ENCODE data around the gene B3GALT6. TPM values are rescaled to one million over a fixed set of nuclear protein-coding genes. Genes with fewer than 3 reads are reported as not detected.
A peak's percentile ranks its signal among the peaks of the same experiment; 100 is the strongest.

B3GALT6 gene
- total and polyA plus RNA-seq, 5 donors: 9.1 to 13.3 (median 11.1) TPM

DNA sequence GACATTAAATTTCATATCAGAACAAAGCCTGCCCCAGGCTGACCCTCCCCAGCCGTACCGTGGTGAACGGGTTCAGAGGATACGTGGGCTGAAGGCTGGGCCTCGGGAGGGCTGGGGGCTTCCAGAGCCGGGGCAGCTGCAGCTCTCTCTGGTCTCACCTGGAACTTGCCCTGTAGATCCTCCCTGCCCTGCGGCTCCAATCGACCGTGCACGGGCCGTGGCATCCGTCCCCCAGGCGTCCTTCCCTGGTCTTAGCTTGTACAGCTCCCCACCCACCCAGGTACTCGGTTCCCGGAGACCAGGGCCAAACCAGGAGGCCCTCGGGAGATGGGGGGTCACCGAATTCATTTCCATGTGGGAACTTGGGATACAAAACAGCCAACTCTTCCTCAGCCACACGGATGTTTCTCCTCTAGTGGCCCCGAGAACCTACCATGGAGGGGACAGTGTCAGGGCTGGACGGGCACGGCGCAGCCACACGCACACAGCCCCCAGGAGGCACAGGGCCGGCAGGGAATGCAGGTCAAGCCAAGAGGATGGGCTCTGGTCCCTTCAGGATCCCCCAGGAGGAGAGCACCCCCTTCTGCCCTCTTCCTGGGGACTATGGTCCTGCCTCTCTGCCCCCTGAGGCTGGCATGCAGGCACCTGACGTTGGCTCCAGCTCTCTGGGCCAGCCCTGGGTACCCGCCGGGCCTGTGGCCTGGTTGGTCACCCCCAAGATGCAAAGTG is 3.1 kb downstream of the B3GALT6 start:
- DNase-seq: no peak
- H3K4me3 ChIP-seq (ENCODE audit: low read length): no peak overlapping the region
- H3K27me3 ChIP-seq (ENCODE audit: control insufficient read depth, insufficient read depth): no peaks in the 10 kb centered on the region
- intact Hi-C loops (cut with DNase I): loop anchor here in 1 of 4 donors (10.0 kb wide), 1 partner anchor 110 kb away; no protein-coding TSS in a partner anchor
- no peak overlapping the region for H3K27ac ChIP-seq (ENCODE audit: low read length)
- WGBS: 89% methylated on average over 27 of the region's 27 CpGs
- H3K9me3 ChIP-seq (ENCODE audit: control insufficient read depth, low read length): no peaks in the 10 kb centered on the region
- ATAC-seq: no peak
- H3K4me1 ChIP-seq (ENCODE audit: control insufficient read depth, insufficient read depth, low read length): peaks cover 5% of the 10 kb centered on the region

DNA sequence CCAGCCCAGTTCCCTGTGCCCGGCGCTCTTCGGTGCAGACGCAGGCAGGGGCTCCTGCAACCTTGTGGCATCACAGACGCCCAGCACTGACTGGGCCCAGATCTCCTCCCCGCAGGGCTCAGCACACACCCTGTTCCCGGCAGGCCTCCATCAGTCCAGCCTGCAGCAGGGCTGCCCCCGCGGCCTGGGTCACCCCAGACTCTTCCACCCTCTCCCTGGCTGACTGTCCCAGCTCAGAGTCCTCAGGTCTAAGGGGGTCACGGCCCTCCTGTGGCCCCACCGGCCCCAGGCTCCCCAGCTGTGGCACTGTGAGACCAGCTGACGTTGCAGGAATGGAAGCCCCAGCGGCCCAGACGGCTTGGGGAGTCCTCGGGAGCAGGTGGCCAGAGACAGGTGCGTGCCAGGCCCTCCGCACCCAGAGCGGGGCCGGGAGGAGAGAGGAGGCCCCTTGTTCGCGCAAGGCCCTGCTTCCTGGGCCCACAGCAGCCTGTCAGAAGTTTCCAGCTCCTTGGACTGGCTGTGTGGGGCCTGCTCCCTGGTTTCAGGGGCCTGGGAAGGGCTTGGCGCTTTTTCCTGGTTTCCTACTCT is 4.2 kb downstream of the B3GALT6 start:
- Histone ChIP-seq H3K27ac (ENCODE audit: low read length) (no peak overlapping the region), H3K9me3 (ENCODE audit: control insufficient read depth, low read length) (no peaks in the 10 kb centered on the region), H3K27me3 (ENCODE audit: control insufficient read depth, insufficient read depth) (no peaks in the 10 kb centered on the region), H3K4me1 (ENCODE audit: control insufficient read depth, insufficient read depth, low read length) (peaks cover 5% of the 10 kb centered on the region), H3K4me3 (ENCODE audit: low read length) (no peak overlapping the region)
- DNase-seq: no peak
- intact Hi-C loops (cut with DNase I): loop anchor here in 1 of 4 donors (10.0 kb wide), 1 partner anchor 111 kb away; no protein-coding TSS in a partner anchor
- WGBS: 80% methylated on average over 22 of the region's 22 CpGs
- no peak for ATAC-seq

DNA sequence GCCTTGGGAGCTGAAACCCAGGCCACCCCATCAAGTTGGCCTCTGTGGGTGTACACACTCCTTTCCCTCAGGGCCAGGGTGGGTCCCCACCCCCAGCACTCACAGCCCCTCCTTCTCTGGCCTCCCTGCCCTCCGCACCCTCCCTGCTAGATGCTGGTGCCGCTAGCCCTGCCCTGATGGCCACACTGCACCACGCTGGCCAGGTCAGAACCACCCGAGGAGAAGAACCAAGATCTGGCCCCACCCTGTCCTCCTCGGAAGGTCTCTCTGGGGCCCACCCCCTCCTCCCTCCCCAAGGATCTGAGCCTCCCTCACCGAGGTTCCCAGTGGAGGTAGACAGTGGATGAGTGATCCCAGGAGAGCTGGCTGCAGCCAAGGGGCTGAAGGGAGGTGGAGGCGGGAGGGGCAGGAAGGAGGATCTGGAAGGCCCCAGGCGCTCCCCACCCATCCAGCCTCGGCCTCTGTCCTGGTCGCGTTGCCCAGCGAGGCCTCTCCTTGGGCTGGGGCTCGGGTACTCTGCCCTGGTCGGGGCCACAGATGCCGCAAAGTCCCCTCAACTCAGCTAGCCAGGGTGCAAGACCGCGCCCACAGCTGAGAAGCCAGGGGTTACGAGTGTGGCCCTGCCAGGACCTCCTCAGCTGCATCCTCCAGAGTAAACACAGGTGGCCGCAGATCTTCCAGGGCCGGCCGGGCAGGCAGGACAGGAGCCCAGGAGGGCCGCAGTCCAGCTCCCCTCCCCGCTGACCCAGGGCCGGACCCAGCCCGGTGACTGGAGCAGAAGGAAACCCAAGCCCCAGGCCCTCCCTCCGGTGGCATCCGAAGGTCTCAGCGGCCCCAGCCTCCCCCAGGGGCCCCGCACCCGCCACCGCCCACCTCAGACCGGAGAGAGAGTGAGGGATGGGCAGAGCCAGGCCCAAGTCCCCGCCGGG is 5.2 kb downstream of the B3GALT6 start:
- ATAC-seq (peak in 1 of 2 donors; percentile 3), DNase-seq (no peak)
- Histone ChIP-seq H3K9me3 (ENCODE audit: control insufficient read depth, low read length) (no peaks in the 10 kb centered on the region), H3K27me3 (ENCODE audit: control insufficient read depth, insufficient read depth) (no peaks in the 10 kb centered on the region), H3K4me1 (ENCODE audit: control insufficient read depth, insufficient read depth, low read length) (peaks cover 5% of the 10 kb centered on the region), H3K4me3 (ENCODE audit: low read length) (no peak overlapping the region), H3K27ac (ENCODE audit: low read length) (no peak overlapping the region)
- intact Hi-C loops (cut with DNase I): loop anchor here in 1 of 4 donors (10.0 kb wide), 1 partner anchor 112 kb away; no protein-coding TSS in a partner anchor
- WGBS: 39% methylated on average over 34 of the region's 34 CpGs

DNA sequence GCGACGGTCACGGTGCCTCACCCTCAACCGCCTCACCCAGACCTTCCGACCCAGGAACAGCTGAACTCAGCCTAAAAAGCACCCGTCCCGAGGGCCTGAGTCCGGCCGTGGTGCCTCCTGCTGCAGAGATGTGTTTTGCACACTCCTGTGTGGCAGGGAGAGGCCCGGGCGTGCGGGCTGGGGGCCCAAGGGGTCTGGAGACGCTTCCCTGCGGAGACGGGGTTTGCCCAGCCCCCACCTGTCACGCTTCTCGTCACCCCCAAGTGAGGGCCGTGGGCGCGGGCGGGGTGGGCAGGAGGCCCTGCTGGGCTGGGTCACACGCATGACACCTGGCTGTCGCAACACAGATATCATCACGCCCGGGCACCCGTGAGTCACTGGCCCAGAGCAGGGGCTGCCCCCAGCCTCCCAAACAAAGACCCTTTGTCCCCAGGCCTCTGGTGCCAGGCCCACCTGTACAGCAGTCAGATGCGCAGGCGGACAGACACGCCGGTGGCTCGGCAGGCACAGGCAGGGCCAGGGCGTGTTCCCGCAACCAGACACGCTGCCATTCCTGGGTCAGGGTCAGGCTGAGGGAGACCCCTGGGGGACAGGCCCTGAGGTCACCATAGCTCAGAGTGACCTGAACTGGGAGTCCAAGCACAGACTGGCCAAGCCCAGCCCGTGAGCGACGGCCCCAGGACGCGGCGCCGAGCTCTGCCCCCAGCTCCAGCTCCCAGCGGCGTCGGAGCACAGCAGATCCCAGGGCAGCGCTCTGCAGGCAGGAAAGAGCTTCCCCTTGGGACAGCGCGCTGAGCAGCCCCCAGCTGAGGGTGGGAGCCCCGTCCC is 6.1 kb downstream of the B3GALT6 start:
- no peak for ATAC-seq
- WGBS: 36% methylated on average over 48 of the region's 48 CpGs
- H3K4me3 ChIP-seq (ENCODE audit: low read length): no peak overlapping the region
- H3K27me3 ChIP-seq (ENCODE audit: control insufficient read depth, insufficient read depth): no peaks in the 10 kb centered on the region
- H3K27ac ChIP-seq (ENCODE audit: low read length): no peak overlapping the region
- intact Hi-C loops (cut with DNase I): loop anchor here in 1 of 4 donors (10.0 kb wide), 1 partner anchor 113 kb away; no protein-coding TSS in a partner anchor
- H3K9me3 ChIP-seq (ENCODE audit: control insufficient read depth, low read length): no peaks in the 10 kb centered on the region
- no peak for DNase-seq
- peaks cover 1% of the 10 kb centered on the region for H3K4me1 ChIP-seq (ENCODE audit: control insufficient read depth, insufficient read depth, low read length)

DNA sequence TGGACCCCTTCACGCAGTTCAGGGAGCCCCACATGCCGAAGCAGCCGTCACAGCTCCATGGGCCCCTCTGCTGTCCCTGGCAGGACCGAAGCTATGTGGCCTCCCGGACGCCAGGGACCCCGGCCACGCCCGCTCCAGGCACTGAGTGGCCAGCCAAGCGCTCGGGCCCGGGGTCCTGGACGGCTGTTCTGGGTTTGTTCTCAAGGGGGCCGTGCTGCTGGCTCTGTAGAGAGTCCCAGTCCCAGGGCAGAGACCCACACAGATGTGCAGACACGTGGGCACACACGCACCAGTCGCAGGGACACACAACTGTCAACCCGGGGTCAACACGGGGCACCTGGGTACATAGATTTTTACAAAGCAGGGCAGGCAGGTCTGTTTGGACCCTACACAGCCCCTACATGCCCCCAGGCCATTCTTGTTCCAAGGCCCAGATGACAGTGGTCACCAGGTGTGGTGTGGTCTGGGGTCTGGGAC is 6.7 kb downstream of the B3GALT6 start:
- no peak for ATAC-seq
- no peak for DNase-seq
- Histone ChIP-seq H3K4me3 (ENCODE audit: low read length) (no peak overlapping the region), H3K9me3 (ENCODE audit: control insufficient read depth, low read length) (no peaks in the 10 kb centered on the region), H3K27ac (ENCODE audit: low read length) (no peak overlapping the region), H3K4me1 (ENCODE audit: control insufficient read depth, insufficient read depth, low read length) (no peaks in the 10 kb centered on the region), H3K27me3 (ENCODE audit: control insufficient read depth, insufficient read depth) (no peaks in the 10 kb centered on the region)
- intact Hi-C loops (cut with DNase I): loop anchor here in 1 of 4 donors (10.0 kb wide), 1 partner anchor 114 kb away; no protein-coding TSS in a partner anchor
- 62% methylated on average over 19 of the region's 19 CpGs for WGBS

DNA sequence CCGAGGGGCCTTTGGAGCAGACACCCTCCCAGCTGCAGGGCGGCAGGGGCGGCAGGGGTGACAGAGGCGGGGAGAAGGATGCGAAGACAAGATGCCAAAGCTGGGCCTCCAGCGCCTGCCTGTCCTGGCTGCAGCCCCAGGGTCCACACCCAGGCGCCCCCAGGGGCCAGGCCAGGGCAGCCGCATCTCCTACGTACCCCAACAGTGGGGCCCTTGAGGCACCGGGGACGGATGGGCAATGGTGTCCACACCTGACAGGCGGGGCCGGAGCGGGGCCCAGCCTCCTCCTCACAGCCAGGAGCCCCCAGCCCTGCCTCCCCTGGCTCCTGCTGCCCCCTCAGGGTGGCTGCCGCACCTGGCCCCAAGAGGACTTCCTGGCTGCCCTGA is 7.2 kb downstream of the B3GALT6 start:
- intact Hi-C loops (cut with DNase I): loop anchor here in 1 of 4 donors (10.0 kb wide), 1 partner anchor 114 kb away; no protein-coding TSS in a partner anchor
- DNase-seq (no peak), ATAC-seq (no peak)
- H3K4me1 ChIP-seq (ENCODE audit: control insufficient read depth, insufficient read depth, low read length): no peaks in the 10 kb centered on the region
- no peaks in the 10 kb centered on the region for H3K9me3 ChIP-seq (ENCODE audit: control insufficient read depth, low read length)
- no peak overlapping the region for H3K27ac ChIP-seq (ENCODE audit: low read length)
- 57% methylated on average over 15 of the region's 15 CpGs for WGBS
- no peak overlapping the region for H3K4me3 ChIP-seq (ENCODE audit: low read length)
- no peaks in the 10 kb centered on the region for H3K27me3 ChIP-seq (ENCODE audit: control insufficient read depth, insufficient read depth)

DNA sequence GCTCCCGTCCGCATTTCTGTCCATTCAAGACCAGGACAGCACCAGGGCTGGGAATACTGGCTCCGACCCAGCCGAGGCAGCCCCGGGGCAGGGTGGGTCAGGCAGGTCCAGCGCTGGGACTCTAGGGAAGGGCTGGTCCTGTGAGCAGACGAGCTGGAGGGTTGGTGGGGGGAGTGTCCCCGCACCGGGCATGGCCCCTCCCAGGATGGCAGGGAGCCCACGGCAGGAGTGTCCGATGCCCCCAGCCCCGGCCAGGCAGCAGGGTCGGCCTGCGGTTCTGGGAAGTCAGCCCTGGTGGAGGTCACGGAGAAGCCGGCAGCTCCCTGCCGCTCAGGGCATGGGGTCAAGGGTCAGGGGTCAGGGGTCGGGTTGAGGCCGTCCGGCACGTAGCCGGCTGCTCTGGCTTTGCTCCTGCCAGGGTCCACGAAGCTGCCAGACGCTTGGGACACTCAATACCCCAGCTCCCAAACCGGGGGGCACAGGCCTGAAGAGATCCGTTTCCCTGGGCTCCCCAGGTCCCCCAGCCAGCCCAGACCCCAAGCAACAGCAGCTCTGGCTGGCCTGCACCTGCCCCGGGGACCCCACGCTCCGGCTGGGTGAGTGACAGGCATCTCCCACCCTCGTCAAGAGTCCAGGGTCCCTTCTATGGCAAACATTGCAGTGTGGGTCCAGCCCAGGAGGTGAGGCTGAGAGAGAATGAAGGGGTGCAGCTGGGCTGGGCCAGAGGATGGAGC is 7.7 kb downstream of the B3GALT6 start:
- intact Hi-C loops (cut with DNase I): loop anchor here in 1 of 4 donors (10.0 kb wide), 1 partner anchor 115 kb away; no protein-coding TSS in a partner anchor
- DNase-seq (no peak), ATAC-seq (no peak)
- Histone ChIP-seq H3K27me3 (ENCODE audit: control insufficient read depth, insufficient read depth) (no peaks in the 10 kb centered on the region), H3K9me3 (ENCODE audit: control insufficient read depth, low read length) (no peaks in the 10 kb centered on the region), H3K4me3 (ENCODE audit: low read length) (no peak overlapping the region), H3K27ac (ENCODE audit: low read length) (no peak overlapping the region), H3K4me1 (ENCODE audit: control insufficient read depth, insufficient read depth, low read length) (no peaks in the 10 kb centered on the region)
- WGBS: 26% methylated on average over 30 of the region's 30 CpGs

DNA sequence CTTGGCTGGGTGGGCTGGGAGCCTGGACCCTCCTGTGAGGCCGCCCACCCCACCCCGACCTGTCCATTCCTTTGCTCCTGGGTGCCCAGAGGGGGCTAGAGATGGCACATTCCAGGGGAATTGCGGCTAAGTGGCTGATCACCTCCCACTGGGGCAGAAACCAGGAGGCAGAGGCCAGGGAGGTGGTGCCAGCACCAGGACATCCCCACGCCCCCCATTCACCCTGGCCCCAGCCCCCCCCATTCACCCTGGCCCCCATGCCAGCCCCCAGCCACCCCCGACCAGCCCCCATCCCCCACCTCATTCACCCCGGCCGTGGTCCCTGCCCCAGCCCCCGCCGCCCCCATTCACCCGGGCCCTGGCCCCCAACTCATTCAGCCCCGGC is 8.3 kb downstream of the B3GALT6 start:
- H3K27ac ChIP-seq (ENCODE audit: low read length): no peak overlapping the region

DNA sequence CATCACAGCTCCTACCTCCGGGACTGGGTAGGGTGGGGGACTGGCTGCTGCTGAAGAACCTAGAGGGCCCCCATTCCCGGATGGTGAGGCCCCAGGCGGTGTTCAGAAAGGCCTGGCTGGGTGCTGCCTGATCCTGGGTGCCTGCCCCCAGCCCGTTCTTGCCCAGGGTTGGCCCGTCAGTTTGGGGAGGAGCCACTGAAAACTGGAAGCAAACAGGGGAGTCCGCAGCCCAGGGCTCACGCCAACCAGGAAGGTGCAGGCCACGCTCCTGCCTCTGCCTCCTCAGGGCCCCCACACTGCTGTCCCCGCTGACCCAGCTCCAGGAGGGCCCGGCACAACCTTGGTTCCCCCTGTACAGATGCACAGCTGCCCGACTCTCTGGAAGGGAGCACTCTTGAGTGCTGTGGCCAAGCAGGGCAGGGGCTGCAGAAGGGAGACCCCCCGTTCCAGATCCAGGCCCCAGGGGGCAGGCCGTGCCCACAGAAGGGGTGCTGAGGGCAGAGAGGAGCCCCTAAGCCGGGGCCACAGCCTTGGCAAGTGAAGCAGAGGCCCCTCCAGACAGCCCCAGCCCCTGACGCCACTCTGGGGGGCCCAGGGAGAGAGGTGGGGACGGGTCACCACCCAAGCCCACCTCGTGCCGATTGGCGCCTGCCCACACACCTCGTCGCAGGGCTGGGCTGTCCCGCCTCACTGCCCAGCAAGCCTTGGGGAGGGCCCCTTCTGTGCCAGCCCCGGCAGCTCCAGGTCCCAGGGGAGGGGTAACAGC is 9.0 kb downstream of the B3GALT6 start:
- WGBS: 54% methylated on average over 23 of the region's 23 CpGs
- intact Hi-C loops (cut with DNase I): no loop called here

More for the DNA sequence above, 8.3 kb downstream of the B3GALT6 start:
- ATAC-seq (no peak), DNase-seq (no peak)
- H3K9me3 ChIP-seq (ENCODE audit: control insufficient read depth, low read length): no peaks in the 10 kb centered on the region
- no peak overlapping the region for H3K4me3 ChIP-seq (ENCODE audit: low read length)
- WGBS: 31% methylated on average over 11 of the region's 11 CpGs
- H3K4me1 ChIP-seq (ENCODE audit: control insufficient read depth, insufficient read depth, low read length): no peaks in the 10 kb centered on the region
- no peaks in the 10 kb centered on the region for H3K27me3 ChIP-seq (ENCODE audit: control insufficient read depth, insufficient read depth)
- intact Hi-C loops (cut with DNase I): no loop called here

More for the DNA sequence above, 9.0 kb downstream of the B3GALT6 start:
- Histone ChIP-seq H3K27ac (ENCODE audit: low read length) (no peak overlapping the region), H3K4me1 (ENCODE audit: control insufficient read depth, insufficient read depth, low read length) (no peaks in the 10 kb centered on the region), H3K4me3 (ENCODE audit: low read length) (no peak overlapping the region), H3K9me3 (ENCODE audit: control insufficient read depth, low read length) (no peaks in the 10 kb centered on the region), H3K27me3 (ENCODE audit: control insufficient read depth, insufficient read depth) (no peaks in the 10 kb centered on the region)
- ATAC-seq: no peak
- no peak for DNase-seq
